GM12878 (cell line): Measurements from ENCODE around the gene CAVIN1. TPM values are rescaled to one million over a fixed set of nuclear protein-coding genes. Genes with fewer than 3 reads are reported as not detected.

ENCODE experiments used
- ATAC-seq: fragments of 200-7000 bp; cut with Tn5 transposase; 3 replicates; pipeline ENCODE4 v1.9.1; 2020; ENCODE audit warnings: mild to moderate bottlenecking, moderate library complexity
- BruUV-seq: library from RNA; stranded (reverse); fragments of 400-500 nt; replicated peaks from 2 replicates; lab custom pipeline; 2021; lab: Mats Ljungman, UMichigan
- CTCF ChIA-PET: fragments of 300-600 bp; sonication (Branson Sonifier 250); formaldehyde crosslinking; extraction: SDS; loops from one replicate; lab custom pipeline; 2021; ENCODE audit warnings: inconsistent platforms; lab: Yijun Ruan, JAX
- POLR2A ChIA-PET: fragments of 350-600 bp; formaldehyde crosslinking; extraction: SDS; loops from one replicate; lab custom pipeline; 2021; ENCODE audit warnings: inconsistent platforms; lab: Charles Lee
- RAD21 ChIA-PET: fragments of 300-600 bp; sonication (Branson Sonifier 250); formaldehyde crosslinking; loops from one replicate; lab custom pipeline; 2023; ENCODE audit warnings: antibody characterized with exemption; ENCODE audit not compliant: unreplicated experiment; lab: Charles Lee
- SMC1A ChIA-PET: fragments of 300-600 bp; sonication (Branson Sonifier 250); formaldehyde crosslinking; loops from one replicate; lab custom pipeline; 2023; ENCODE audit not compliant: unreplicated experiment, uncharacterized antibody; lab: Charles Lee
- DNase-seq: peaks from one replicate; pipeline ENCODE4 v3.0.0-alpha.2; 2011; ENCODE audit warnings: low read depth, low spot score
- FAIRE-seq: peaks from 3 replicates; lab custom pipeline; 2011; peaks lifted over from hg19 to GRCh38; lab: Jason Lieb, UNC
- H2AFZ ChIP-seq: 2 replicates; pipeline ENCODE4 v1.6.0; 2011; ENCODE audit warnings: low read depth, low read length, control low read depth; ENCODE audit not compliant: control insufficient read depth
- H3K27ac ChIP-seq: 2 replicates; pipeline ENCODE4 v1.5.1; 2011; ENCODE audit warnings: control low read depth; ENCODE audit not compliant: control insufficient read depth, insufficient read depth
- H3K27me3 ChIP-seq, 2 experiments: replicated peaks in 1 of 2; 2 replicates each; pipeline versions ENCODE4 v1.6.0 to v1.6.1; 2011; ENCODE audit warnings: low read length in 1 of 2; ENCODE audit not compliant: control insufficient read depth in 2 of 2, insufficient read depth in 2 of 2
- H3K36me3 ChIP-seq, 2 experiments: 2 replicates each; pipeline ENCODE4 v1.5.1; 2011; ENCODE audit warnings: low read length in 1 of 2; ENCODE audit not compliant: control insufficient read depth in 2 of 2, insufficient read depth in 2 of 2
- H3K4me1 ChIP-seq: 2 replicates; pipeline ENCODE4 v1.6.1; 2011; ENCODE audit warnings: mild to moderate bottlenecking, low read length, moderate library complexity, mixed read lengths; ENCODE audit not compliant: control insufficient read depth, insufficient read depth
- H3K4me2 ChIP-seq: 2 replicates; pipeline ENCODE4 v1.6.0; 2011; ENCODE audit warnings: control low read depth; ENCODE audit not compliant: control insufficient read depth, insufficient read depth
- H3K4me3 ChIP-seq: fragments of 200-600 bp; sonication (generic); 2 replicates; pipeline ENCODE4 v1.5.1; 2016
- H3K79me2 ChIP-seq: 2 replicates; pipeline ENCODE4 v1.6.0; 2011; ENCODE audit warnings: low read length; ENCODE audit not compliant: control insufficient read depth, insufficient read depth
- H3K9ac ChIP-seq: 2 replicates; pipeline ENCODE4 v1.8.0; 2011; ENCODE audit warnings: low read length, control low read depth, mixed read lengths; ENCODE audit not compliant: control insufficient read depth, insufficient read depth
- H3K9me3 ChIP-seq: replicated peaks from 3 replicates; pipeline ENCODE4 v1.5.1; 2011; ENCODE audit warnings: mild to moderate bottlenecking, low read length; ENCODE audit not compliant: control insufficient read depth, insufficient read depth
- H4K20me1 ChIP-seq: 2 replicates; pipeline ENCODE4 v1.6.0; 2011; ENCODE audit not compliant: control insufficient read depth, insufficient read depth
- CHD4 ChIP-seq: fragments of 200-600 bp; sonication (generic); IDR thresholded peaks from 2 replicates; pipeline ENCODE4 v1.6.1; 2016; ENCODE audit warnings: mild to moderate bottlenecking
- DPF2 ChIP-seq: fragments of 450-650 bp; IDR thresholded peaks from 2 replicates; pipeline ENCODE4 v1.6.1; 2017; ENCODE audit warnings: mild to moderate bottlenecking
- E2F8 ChIP-seq: fragments of 450-650 bp; IDR thresholded peaks from 2 replicates; pipeline ENCODE4 v1.6.1; 2018; ENCODE audit warnings: mild to moderate bottlenecking, low read depth, moderate library complexity; ENCODE audit not compliant: partially characterized antibody
- PAX8 ChIP-seq: fragments of 450-650 bp; IDR thresholded peaks from 2 replicates; pipeline ENCODE4 v1.6.1; 2017; ENCODE audit warnings: mild to moderate bottlenecking, moderate library complexity
- PKNOX1 ChIP-seq: fragments of 450-650 bp; IDR thresholded peaks from 2 replicates; pipeline ENCODE4 v1.6.1; 2016; ENCODE audit warnings: mild to moderate bottlenecking
- PRDM15 ChIP-seq: fragments of 450-650 bp; formaldehyde crosslinking; IDR thresholded peaks from 2 replicates; pipeline ENCODE4 v1.4.0; 2020; ENCODE audit warnings: mild to moderate bottlenecking, moderate library complexity
- WGBS: methylation state at CpG from one replicate; pipeline ENCODE4 v1.1.6; 2016; ENCODE audit warnings: low lambda C conversion rate; ENCODE audit not compliant: insufficient replicate concordance, insufficient coverage; ENCODE audit errors: missing lambda C conversion rate; 5-methylcytosine and 5-hydroxymethylcytosine counted together
- in situ Hi-C: fragments of 300-500 bp; cut with MboI; formaldehyde crosslinking; loops from 9 replicates; pipeline ENCODE4 v1.14.3; 2018; ENCODE audit warnings: mixed read lengths
- intact Hi-C: fragments of 100-400 bp; cut with micrococcal nuclease; formaldehyde crosslinking; loops from one replicate; pipeline ENCODE4 v1.14.2; 2022; ENCODE audit not compliant: unreplicated experiment
- polyA plus RNA-seq, 11 experiments: library from polyadenylated mRNA; depleted of rRNA in 4 of 11; unstranded in 6 of 11; stranded (reverse) in 5 of 11; fragments of >200 nt; fragmentation: Nextera tagmentation in 4 of 11; fragmentation: Illumina TruSeq in 1 of 11; extraction: Ambion mirVana in 4 of 11; extraction: Trizol in 1 of 11; gene quantifications; 1 replicate in 1 of 11; 2 replicates in 10 of 11; pipeline versions ENCODE4 v1.2.1 to v1.2.3, GENCODE V29; 2011 to 2016; ENCODE audit warnings: inconsistent platforms in 2 of 11, missing spikeins in 2 of 11, low read depth in 1 of 11
- total RNA-seq, 4 experiments: library from RNA; depleted of rRNA in 3 of 4; stranded (reverse); fragments of >200 nt in 3 of 4; fragmentation: Illumina TruSeq in 1 of 4; extraction: Trizol in 1 of 4; gene quantifications; 2 replicates each; pipeline versions ENCODE4 v1.2.1 to v1.2.3, GENCODE V29; 2013 to 2021

CAVIN1 gene
- total and polyA plus RNA-seq, 10 of the 15 experiments (the other 5 are each of a cell fraction or from before 2014, with no cell fraction given) = 0.03 to 1.1 (median 0.37) TPM

- TF ChIP-seq E2F8 (no peak), DPF2 (no peak), CHD4 (no peak)
- TF ChIP-seq, all 136 proteins: peak for 0
Measured at GRCh38 chr17:42411905-42412679, 11.0 kb downstream of the CAVIN1 start (continued).

- no peak for TF ChIP-seq PRDM15 (CRISPR knock-in tag)
- TF ChIP-seq PAX8 = no peak
- TF ChIP-seq PKNOX1 = no peak
- TF ChIP-seq, all 136 proteins: peak for 0
- RAD21 ChIA-PET = interaction anchor here (0.8 to 1.4 kb wide), 3 partner anchors 89 to 119 kb away, joined by 3 to 4 read pairs (median 3); no protein-coding TSS in a partner anchor
- BruUV-seq = no TSS peak
- POLR2A ChIA-PET = no interaction called here
- no peak for DNase-seq
- ATAC-seq = no peak
- Histone ChIP-seq H2AFZ (no peak overlapping the region), H3K4me2 (no peak overlapping the region), H3K79me2 (no peaks in the 10 kb centered on the region), H3K4me1 (peaks cover 9% of the 10 kb centered on the region), H3K9ac (no peak overlapping the region), H3K4me3 (no peak overlapping the region), H3K27me3 (no peaks in the 10 kb centered on the region), H3K27ac (no peak overlapping the region), H3K36me3 (no peaks in the 10 kb centered on the region), H4K20me1 (no peaks in the 10 kb centered on the region; the same call in 1 of the 2 replicates), H3K9me3 (no peaks in the 10 kb centered on the region)
- SMC1A ChIA-PET = interaction anchor here (0.9 to 2.4 kb wide), 2 partner anchors 9 to 12 kb away, joined by 4 read pairs; partner anchors contain the start of gene CAVIN1
- intact Hi-C loops (no loop called here), in situ Hi-C loops (no loop called here)
- FAIRE-seq = no peak
- CTCF ChIA-PET = interaction anchor here (1.1 to 16.2 kb wide), 3 partner anchors 8 to 92 kb away, joined by 3 to 732 read pairs (median 5); no protein-coding TSS in a partner anchor
- WGBS = 38% methylated on average over 4 of the region's 4 CpGs
Measured at GRCh38 chr17:42411361-42411760, 11.7 kb downstream of the CAVIN1 start.
